ENCODE results near the gene ABCA6. TPM values are rescaled to one million over a fixed set of nuclear protein-coding genes. Genes with fewer than 3 reads are reported as not detected.
A peak's percentile ranks its signal among the peaks of the same experiment; 100 is the strongest.

The ABCA6 gene
- total RNA-seq, 1 donor from 2014 or later, result not detected

- peak overlapping the region; percentile 62 for H3K4me3 Mint-ChIP-seq
- no peaks in the 10 kb centered on the region for H3F3A ChIP-seq (ENCODE audit: low read depth)
- H3K4me3 ChIP-seq, result no peak overlapping the region
- H3K27ac Mint-ChIP-seq, result peak overlapping the region; percentile 25
- TF ChIP-seq CTCF (IDR thresholded peaks at IDR 0.05) (no peak), EZH2phosphoT487 (IDR thresholded peaks at IDR 0.05) (no peak), EZH2 (IDR thresholded peaks at IDR 0.05) (no peak)
- no peak overlapping the region for H3K4me2 ChIP-seq
- peaks cover 9% of the 10 kb centered on the region for H3K4me1 ChIP-seq
- H3K36me3 Mint-ChIP-seq, result no peaks in the 10 kb centered on the region
- no peaks in the 10 kb centered on the region for H3K79me2 ChIP-seq (ENCODE audit: low read depth)
- no peaks in the 10 kb centered on the region for H3K36me3 ChIP-seq
- H3K27ac ChIP-seq, result no peak overlapping the region
- H3K9me3 Mint-ChIP-seq, result peaks cover 11% of the 10 kb centered on the region
- peak overlapping the region; percentile 48 for H2AFZ ChIP-seq (replicated peaks)
- H4K20me1 ChIP-seq (ENCODE audit: low read depth), result no peaks in the 10 kb centered on the region
- H3K9me3 ChIP-seq (ENCODE audit: low read depth), result no peaks in the 10 kb centered on the region
- H3K27me3 Mint-ChIP-seq (ENCODE audit: insufficient read depth, low read depth), result peaks cover 2% of the 10 kb centered on the region
- H3K4me1 Mint-ChIP-seq, result peaks cover 14% of the 10 kb centered on the region
- no peak overlapping the region for H3K9ac ChIP-seq
- peak; percentile 16 for DNase-seq (ENCODE audit: low spot score)
- H3K27me3 ChIP-seq, result no peaks in the 10 kb centered on the region
These were observed 72.4 kb downstream of the ABCA6 start for GRCh38 chr17:69069226-69069750.

GRCh38 chr17:69067274-69068047, 74.2 kb downstream of the ABCA6 start:
- Histone ChIP-seq H3K27me3 (no peaks in the 10 kb centered on the region), H3F3A (ENCODE audit: low read depth) (no peaks in the 10 kb centered on the region), H3K4me2 (no peak overlapping the region), H3K79me2 (ENCODE audit: low read depth) (no peaks in the 10 kb centered on the region), H3K9me3 (ENCODE audit: low read depth) (no peaks in the 10 kb centered on the region), H3K9ac (no peak overlapping the region), H3K4me3 (no peak overlapping the region), H3K4me1 (peaks cover 9% of the 10 kb centered on the region), H3K36me3 (no peaks in the 10 kb centered on the region), H4K20me1 (ENCODE audit: low read depth) (no peaks in the 10 kb centered on the region), H3K27ac (no peak overlapping the region), H2AFZ (replicated peaks) (peak overlapping the region; percentile 43)
- peaks cover 17% of the 10 kb centered on the region for H3K4me1 Mint-ChIP-seq
- peaks cover 2% of the 10 kb centered on the region for H3K27me3 Mint-ChIP-seq (ENCODE audit: insufficient read depth, low read depth)
- no peak overlapping the region for H3K4me3 Mint-ChIP-seq
- no peaks in the 10 kb centered on the region for H3K36me3 Mint-ChIP-seq
- DNase-seq (ENCODE audit: low spot score), result no peak
- no peak overlapping the region for H3K27ac Mint-ChIP-seq
- TF ChIP-seq CTCF (IDR thresholded peaks at IDR 0.05) (peak; percentile 14), EZH2phosphoT487 (IDR thresholded peaks at IDR 0.05) (no peak), EZH2 (IDR thresholded peaks at IDR 0.05) (no peak)
- peaks cover 2% of the 10 kb centered on the region for H3K9me3 Mint-ChIP-seq

GRCh38 chr17:69066482-69066881, 75.2 kb downstream of the ABCA6 start:
- Histone ChIP-seq H2AFZ (replicated peaks) (no peak overlapping the region), H3K9ac (no peak overlapping the region), H3K79me2 (ENCODE audit: low read depth) (no peaks in the 10 kb centered on the region), H3K4me1 (peaks cover 9% of the 10 kb centered on the region), H4K20me1 (ENCODE audit: low read depth) (no peaks in the 10 kb centered on the region), H3F3A (ENCODE audit: low read depth) (no peaks in the 10 kb centered on the region), H3K27me3 (no peaks in the 10 kb centered on the region), H3K9me3 (ENCODE audit: low read depth) (no peaks in the 10 kb centered on the region), H3K27ac (no peak overlapping the region), H3K4me2 (no peak overlapping the region), H3K4me3 (no peak overlapping the region), H3K36me3 (no peaks in the 10 kb centered on the region)
- no peak overlapping the region for H3K4me3 Mint-ChIP-seq
- peaks cover 1% of the 10 kb centered on the region for H3K27me3 Mint-ChIP-seq (ENCODE audit: insufficient read depth, low read depth)
- H3K4me1 Mint-ChIP-seq, result peaks cover 22% of the 10 kb centered on the region
- TF ChIP-seq EZH2phosphoT487 (IDR thresholded peaks at IDR 0.05) (no peak), EZH2 (IDR thresholded peaks at IDR 0.05) (no peak), CTCF (IDR thresholded peaks at IDR 0.05) (no peak)
- DNase-seq (ENCODE audit: low spot score), result no peak
- no peaks in the 10 kb centered on the region for H3K36me3 Mint-ChIP-seq
- no peak overlapping the region for H3K27ac Mint-ChIP-seq
- peaks cover 2% of the 10 kb centered on the region for H3K9me3 Mint-ChIP-seq

Measured in neural progenitor cell (in vitro differentiated cells).